Endothelial cell of umbilical vein (primary cell): Measurements from ENCODE around the gene CENPA. TPM values are rescaled to one million over a fixed set of nuclear protein-coding genes. Genes with fewer than 3 reads are reported as not detected.

ENCODE experiments used
- Bru-seq: library from RNA; stranded (reverse); fragments of 400-500 nt; gene quantifications from one replicate; lab custom pipeline; 2021; lab: Mats Ljungman, UMichigan
- BruChase-seq, 2 experiments: library from RNA; stranded (reverse); fragments of 400-500 nt; gene quantifications; one replicate each; lab custom pipeline; 2021; lab: Mats Ljungman, UMichigan
- BruUV-seq: library from RNA; stranded (reverse); fragments of 400-500 nt; replicated peaks from 2 replicates; lab custom pipeline; 2021; lab: Mats Ljungman, UMichigan
- CTCF ChIA-PET: fragments of 300-600, 350-600 bp; sonication (Branson Sonifier 250); formaldehyde crosslinking; loops from one replicate; lab custom pipeline; 2021; ENCODE audit warnings: antibody characterized with exemption, inconsistent platforms; lab: Charles Lee
- POLR2A ChIA-PET: fragments of 300-600, 350-600 bp; sonication (Branson Sonifier 250); formaldehyde crosslinking; loops from one replicate; lab custom pipeline; 2021; ENCODE audit warnings: antibody characterized with exemption, inconsistent platforms; lab: Charles Lee
- DNase-seq: peaks from one replicate; pipeline ENCODE4 v3.0.0-alpha.2; 2011; ENCODE audit warnings: low read depth, low spot score
- FAIRE-seq: peaks from 2 replicates; lab custom pipeline; 2011; peaks lifted over from hg19 to GRCh38; lab: Jason Lieb, UNC
- H2AFZ ChIP-seq: 2 replicates; pipeline ENCODE4 v1.6.0; 2012; ENCODE audit warnings: low read depth, low read length, control low read depth, inconsistent platforms
- H3K27ac ChIP-seq: 2 replicates; pipeline ENCODE4 v1.5.1; 2011; ENCODE audit warnings: low read depth, mild to moderate bottlenecking, control low read depth, low read length, moderate library complexity; ENCODE audit not compliant: insufficient read depth
- H3K27me3 ChIP-seq, 2 experiments: 2 replicates each; pipeline versions ENCODE4 v1.6.0 to v1.6.1; 2011; ENCODE audit warnings: low read length in 2 of 2, mixed read lengths in 1 of 2; ENCODE audit not compliant: control insufficient read depth in 2 of 2, insufficient read depth in 2 of 2
- H3K36me3 ChIP-seq, 2 experiments: 2 replicates in 1 of 2; 3 replicates in 1 of 2; pipeline ENCODE4 v1.5.1; 2011; ENCODE audit warnings: low read length in 2 of 2, mild to moderate bottlenecking in 1 of 2, moderate library complexity in 1 of 2; ENCODE audit not compliant: control insufficient read depth in 2 of 2, insufficient read depth in 2 of 2; ENCODE audit errors: extremely low read depth in 1 of 2
- H3K4me1 ChIP-seq: 3 replicates; pipeline ENCODE4 v1.5.1; 2011; ENCODE audit warnings: mild to moderate bottlenecking, low read length; ENCODE audit not compliant: control insufficient read depth, insufficient read depth; ENCODE audit errors: extremely low read depth
- H3K4me2 ChIP-seq: 2 replicates; pipeline ENCODE4 v1.6.1; 2011; ENCODE audit warnings: low read length, control low read depth, mixed read lengths; ENCODE audit not compliant: insufficient read depth
- H3K4me3 ChIP-seq, 3 experiments: fragments of 200-600 bp in 1 of 3; sonication (generic), shearing (Covaris generic) in 1 of 3; replicated peaks in 1 of 3; 2 replicates each; pipeline ENCODE4 v1.5.1; 2011 to 2016; ENCODE audit warnings: control low read depth in 3 of 3, low read length in 3 of 3, mild to moderate bottlenecking in 2 of 3, inconsistent platforms in 1 of 3, low read depth in 1 of 3, moderate library complexity in 1 of 3; ENCODE audit not compliant: insufficient read depth in 1 of 3
- H3K79me2 ChIP-seq: 2 replicates; pipeline ENCODE4 v1.6.0; 2012; ENCODE audit warnings: low read length, inconsistent platforms; ENCODE audit not compliant: control insufficient read depth, insufficient read depth
- H3K9ac ChIP-seq: replicated peaks from 2 replicates; pipeline ENCODE3; 2011; ENCODE audit warnings: low read length, control low read depth; ENCODE audit not compliant: insufficient read depth; ENCODE audit errors: extremely low read depth
- H3K9me1 ChIP-seq: replicated peaks from 3 replicates; pipeline ENCODE4 v1.6.0; 2011; ENCODE audit warnings: mild to moderate bottlenecking, low read length; ENCODE audit not compliant: control insufficient read depth, insufficient read depth; ENCODE audit errors: extremely low read depth
- H3K9me3 ChIP-seq: replicated peaks from 2 replicates; pipeline ENCODE4 v1.5.1; 2012; ENCODE audit warnings: low read length, inconsistent platforms; ENCODE audit not compliant: control insufficient read depth, insufficient read depth
- H4K20me1 ChIP-seq: replicated peaks from 2 replicates; pipeline ENCODE3; 2011; ENCODE audit warnings: mild to moderate bottlenecking, low read length; ENCODE audit not compliant: control insufficient read depth, insufficient read depth; ENCODE audit errors: extremely low read depth
- CTCF ChIP-seq, 2 donors: IDR thresholded peaks; 1 replicate in 1 of 2; 2 replicates in 1 of 2; pipeline ENCODE4 v1.5.1; 2011; ENCODE audit warnings: low read length in 2 of 2, mild to moderate bottlenecking in 2 of 2, moderate library complexity in 2 of 2, control low read depth in 1 of 2, inconsistent platforms in 1 of 2, low read depth in 1 of 2; ENCODE audit not compliant: insufficient read depth in 1 of 2; ENCODE audit errors: extremely low read depth in 1 of 2
- EZH2 ChIP-seq: IDR thresholded peaks from 2 replicates; pipeline ENCODE4 v1.6.1; 2012; ENCODE audit warnings: borderline replicate concordance, low read depth, mild to moderate bottlenecking, moderate library complexity, low read length, inconsistent platforms; ENCODE audit not compliant: severe bottlenecking
- FOS ChIP-seq: IDR thresholded peaks from 2 replicates; pipeline ENCODE4 v1.6.1; 2011; ENCODE audit warnings: mild to moderate bottlenecking, low read length, moderate library complexity, borderline replicate concordance; ENCODE audit not compliant: insufficient read depth
- GATA2 ChIP-seq: IDR thresholded peaks from 2 replicates; pipeline ENCODE4 v1.7.0; 2011; ENCODE audit warnings: low read depth, mild to moderate bottlenecking, moderate library complexity, mixed read lengths, low read length; ENCODE audit not compliant: insufficient read length, insufficient read depth
- JUN ChIP-seq: IDR thresholded peaks from 2 replicates; pipeline ENCODE4 v1.6.1; 2011; ENCODE audit warnings: borderline replicate concordance, low read depth; ENCODE audit not compliant: insufficient read length, insufficient read depth
- MAX ChIP-seq: IDR thresholded peaks from 2 replicates; pipeline ENCODE4 v1.6.1; 2011; ENCODE audit not compliant: insufficient read depth, insufficient read length
- MYC ChIP-seq: IDR thresholded peaks from one replicate; pipeline ENCODE4 v1.6.1; 2011; ENCODE audit warnings: mild to moderate bottlenecking, low read depth, low read length
- POLR2A ChIP-seq: IDR thresholded peaks from 2 replicates; pipeline ENCODE4 v1.6.1; 2012; ENCODE audit warnings: low read depth, mild to moderate bottlenecking, control low read depth, low read length
- POLR2AphosphoS5 ChIP-seq: IDR thresholded peaks from 2 replicates; pipeline ENCODE4 v1.6.1; 2012; ENCODE audit warnings: low read depth, mild to moderate bottlenecking, control low read depth, low read length, moderate library complexity; ENCODE audit not compliant: insufficient read depth
- dilution Hi-C: fragments of 300-500 bp; cut with MboI; formaldehyde crosslinking; loops from one replicate; pipeline ENCODE4 v1.15.0; 2019; ENCODE audit warnings: low sequenced_read_pairs; ENCODE audit not compliant: extremely low pct_ligation_motif_present
- intact Hi-C: fragments of 100-400 bp; cut with micrococcal nuclease; formaldehyde crosslinking; loops from one replicate; pipeline ENCODE4 v1.10.0; 2022
- long read RNA-seq: library from polyadenylated mRNA; stranded (forward); transcript quantifications from one replicate; pipeline ENCODE4 v2.0.0, GENCODE V29; 2021
- polyA minus RNA-seq, 3 experiments: library from RNA; depleted of rRNA, polyadenylated mRNA; stranded (reverse); fragments of >200 nt; gene quantifications; 1 replicate in 1 of 3; 2 replicates in 2 of 3; pipeline ENCODE4 v1.2.3, GENCODE V29; 2011
- polyA plus RNA-seq, 4 experiments: library from polyadenylated mRNA; depleted of rRNA in 3 of 4; stranded (reverse) in 3 of 4; unstranded in 1 of 4; fragments of >200 nt; gene quantifications; 2 replicates each; pipeline versions ENCODE4 v1.2.1 to v1.2.3, GENCODE V29; 2011 to 2012; ENCODE audit warnings: missing spikeins in 1 of 4
- total RNA-seq: library from RNA; stranded (reverse); gene quantifications from 2 replicates; pipeline ENCODE4 v1.2.3, GENCODE V29; 2021

CENPA gene
- 33.1 and 34.1 TPM in 2 replicates for total RNA-seq
- 18.6 and 22.0 TPM in 2 replicates for polyA plus RNA-seq
- polyA plus RNA-seq (2011; cell fraction: cytosol; rRNA removed) = 27.5 and 28.2 TPM in 2 replicates
- polyA plus RNA-seq (2011; cell fraction: nucleus; rRNA removed) = 13.3 and 14.0 TPM in 2 replicates
- polyA plus RNA-seq (2012) = 10.5 and 22.7 TPM in 2 replicates
- polyA minus RNA-seq = 14.9 and 17.7 TPM in 2 replicates
- 28.3 TPM for polyA minus RNA-seq (2011; cell fraction: cytosol; rRNA and poly(A)+ RNA removed)
- 6.3 and 7.4 TPM in 2 replicates for polyA minus RNA-seq (2011; cell fraction: nucleus; rRNA and poly(A)+ RNA removed)
- percentile 77 among the genes with signal in this experiment for Bru-seq, nascent RNA
- percentile 86 among the genes with signal in this experiment for BruChase-seq, experiment 1, labeled RNA remaining after a 6-hour chase
- percentile 77 among the genes with signal in this experiment for BruChase-seq, experiment 2, labeled RNA remaining after a 2-hour chase
- long read RNA-seq, transcript CENPA-202 (5 exons, 1,452 nt) = major isoform, 81 of 129 reads
- long read RNA-seq, transcript CENPA-204 (6 exons, 745 nt) = minor isoform, 20 of 129 reads
- long read RNA-seq, partial matches to known transcripts = 3 of 129 reads
- long read RNA-seq, other reads (novel, unspliced or antisense) = 21 of 129 reads

GRCh38 chr2:26785431-26786206 is at the start of gene CENPA:
TSS of gene CENPA (plus strand) at chr2:26786056. CDS start at chr2:26786197, 141 bp downstream.
- Histone ChIP-seq H3K36me3 (peaks cover 0 to 5% of the 10 kb centered on the region in 2 experiments), H3K9me3 (no peaks in the 10 kb centered on the region), H3K79me2 (peaks cover 42% of the 10 kb centered on the region), H3K4me3 (peak within 1 kb of the TSS; percentile 63 to 96 (median 81)), H3K27me3 (no peaks in the 10 kb centered on the region), H3K9me1 (no peaks in the 10 kb centered on the region), H4K20me1 (no peaks in the 10 kb centered on the region), H3K4me1 (peaks cover 13% of the 10 kb centered on the region), H3K9ac (peak within 1 kb of the TSS; percentile 70), H2AFZ (peak within 1 kb of the TSS; percentile 96), H3K4me2 (peak within 1 kb of the TSS; percentile 97), H3K27ac (peak within 1 kb of the TSS; percentile 55)
- FAIRE-seq (peak; percentile 100), DNase-seq (peak; percentile 100)
- dilution Hi-C loops (no loop called here), intact Hi-C loops (loop anchor here (1.0 kb wide), 2 partner anchors 21 to 27 kb away; partner anchors contain the start of gene SLC35F6)
- TF ChIP-seq EZH2 (no peak), MYC (no peak), GATA2 (no peak), CTCF (IDR thresholded peaks at IDR 0.05; ENCODE audit: extremely low read depth in 1 of 2, insufficient read depth in 1 of 2, low read depth in 1 of 2, low read length in 2 of 2) (peak in 1 of 2 donors; percentile 14), POLR2AphosphoS5 (peak; percentile 78), JUN (no peak), MAX (peak; percentile 68), POLR2A (peak; percentile 57), FOS (no peak)
- ChIA-PET POLR2A (no interaction called here), CTCF (interaction anchor here (0.6 to 2.0 kb wide), 9 partner anchors 13 to 208 kb away, joined by 3 to 10 read pairs (median 4); partner anchors contain the start of gene SLC35F6)
- BruUV-seq = no TSS peak
